Tibial nerve (tissue), 4 donors: Measurements from ENCODE around the gene ANKRD28. TPM values are rescaled to one million over a fixed set of nuclear protein-coding genes. Genes with fewer than 3 reads are reported as not detected.

Source experiments
- DNase-seq, 2 donors: peaks; one replicate each; pipeline ENCODE4 v3.0.0-alpha.2; 2019; ENCODE audit warnings: low spot score in 2 of 2
- H3K27ac ChIP-seq, 4 donors: fragments of 200-600 bp; sonication (generic) in 3 of 4; one replicate each; pipeline ENCODE4 v1.5.1; 2017 to 2019; ENCODE audit warnings: mild to moderate bottlenecking in 1 of 4
- H3K27me3 ChIP-seq, 2 donors: fragments of 200-600 bp; sonication (generic) in 1 of 2; one replicate each; pipeline versions ENCODE4 v1.5.1 to v1.6.0; 2017 to 2019
- H3K36me3 ChIP-seq, 3 donors: fragments of 200-600 bp; sonication (generic); one replicate each; pipeline ENCODE4 v1.5.1; 2018 to 2019
- H3K4me1 ChIP-seq, 4 donors: fragments of 200-600 bp; sonication (generic) in 3 of 4; one replicate each; pipeline ENCODE4 v1.5.1; 2017 to 2019
- H3K4me3 ChIP-seq, 4 donors: fragments of 200-600 bp; sonication (generic) in 3 of 4; one replicate each; pipeline ENCODE4 v1.5.1; 2017 to 2019; ENCODE audit warnings: mild to moderate bottlenecking in 1 of 4, moderate library complexity in 1 of 4
- H3K9me3 ChIP-seq, 4 donors: fragments of 200-600 bp; sonication (generic) in 3 of 4; one replicate each; pipeline ENCODE4 v1.5.1; 2017 to 2019
- EP300 ChIP-seq, 2 donors: sonication (generic); formaldehyde crosslinking; IDR thresholded peaks; one replicate each; pipeline ENCODE4 v1.6.1; 2017; ENCODE audit warnings: antibody characterized with exemption in 2 of 2, mild to moderate bottlenecking in 1 of 2
- POLR2A ChIP-seq, 2 donors: fragments of 450-650 bp; IDR thresholded peaks; one replicate each; pipeline ENCODE4 v1.6.1; 2017; ENCODE audit warnings: antibody characterized with exemption in 2 of 2, mild to moderate bottlenecking in 2 of 2, moderate library complexity in 2 of 2
- WGBS, 2 donors: methylation state at CpG; one replicate each; pipeline ENCODE4 v1.1.5; 2018; 5-methylcytosine and 5-hydroxymethylcytosine counted together
- total RNA-seq, 4 donors: library from RNA; depleted of rRNA; stranded (reverse); fragments of >200 nt; gene quantifications; one replicate each; pipeline ENCODE4 v1.1.0, GENCODE V29; 2016
- TF ChIP-seq, protein P1 (sequence below), 5 experiments: fragments of 200-600 bp in 3 of 5; fragments of 450-650 bp in 2 of 5; sonication (generic) in 3 of 5; IDR thresholded peaks; one replicate each; pipeline ENCODE4 v1.5.1; 2016 to 2019; ENCODE audit warnings: antibody characterized with exemption in 5 of 5, mild to moderate bottlenecking in 3 of 5, moderate library complexity in 2 of 5

ANKRD28 gene
- total RNA-seq, 4 donors from 2014 or later: 78.3 to 93.6 (median 81.0) TPM

DNA sequence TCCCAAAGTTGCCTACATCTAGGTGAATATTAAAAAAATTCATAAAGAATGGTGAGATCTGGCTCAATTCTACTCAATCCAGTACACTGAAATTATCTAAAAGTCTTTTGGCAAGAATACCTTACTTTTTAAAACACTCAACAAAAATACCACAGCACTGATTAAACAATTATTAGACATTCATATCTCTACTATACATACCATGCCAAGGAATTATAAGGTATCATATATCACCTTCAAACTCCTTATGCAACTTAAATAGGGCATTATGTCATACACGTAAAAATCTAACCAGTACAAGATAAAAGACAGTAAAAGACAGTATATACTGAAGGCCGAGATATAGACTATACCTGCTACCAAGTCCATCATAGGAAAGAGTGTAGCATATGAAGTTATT lies 6.1 kb upstream of the ANKRD28 start:
- Histone ChIP-seq H3K27ac (no peak overlapping the region), H3K4me1 (peaks cover 0 to 11% (median 7%) of the 10 kb centered on the region in 4 donors), H3K36me3 (no peaks in the 10 kb centered on the region), H3K4me3 (no peak overlapping the region), H3K9me3 (no peaks in the 10 kb centered on the region), H3K27me3 (no peaks in the 10 kb centered on the region)
- 87 to 92% methylated on average over 2 of the region's 2 CpGs for WGBS, 2 donors
- no peak for DNase-seq
- TF ChIP-seq POLR2A (IDR thresholded peaks at IDR 0.05): no peak
- TF ChIP-seq EP300 (IDR thresholded peaks at IDR 0.05): no peak
- TF ChIP-seq, protein P1, sequence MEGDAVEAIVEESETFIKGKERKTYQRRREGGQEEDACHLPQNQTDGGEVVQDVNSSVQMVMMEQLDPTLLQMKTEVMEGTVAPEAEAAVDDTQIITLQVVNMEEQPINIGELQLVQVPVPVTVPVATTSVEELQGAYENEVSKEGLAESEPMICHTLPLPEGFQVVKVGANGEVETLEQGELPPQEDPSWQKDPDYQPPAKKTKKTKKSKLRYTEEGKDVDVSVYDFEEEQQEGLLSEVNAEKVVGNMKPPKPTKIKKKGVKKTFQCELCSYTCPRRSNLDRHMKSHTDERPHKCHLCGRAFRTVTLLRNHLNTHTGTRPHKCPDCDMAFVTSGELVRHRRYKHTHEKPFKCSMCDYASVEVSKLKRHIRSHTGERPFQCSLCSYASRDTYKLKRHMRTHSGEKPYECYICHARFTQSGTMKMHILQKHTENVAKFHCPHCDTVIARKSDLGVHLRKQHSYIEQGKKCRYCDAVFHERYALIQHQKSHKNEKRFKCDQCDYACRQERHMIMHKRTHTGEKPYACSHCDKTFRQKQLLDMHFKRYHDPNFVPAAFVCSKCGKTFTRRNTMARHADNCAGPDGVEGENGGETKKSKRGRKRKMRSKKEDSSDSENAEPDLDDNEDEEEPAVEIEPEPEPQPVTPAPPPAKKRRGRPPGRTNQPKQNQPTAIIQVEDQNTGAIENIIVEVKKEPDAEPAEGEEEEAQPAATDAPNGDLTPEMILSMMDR (IDR thresholded peaks at IDR 0.05): no peak

DNA sequence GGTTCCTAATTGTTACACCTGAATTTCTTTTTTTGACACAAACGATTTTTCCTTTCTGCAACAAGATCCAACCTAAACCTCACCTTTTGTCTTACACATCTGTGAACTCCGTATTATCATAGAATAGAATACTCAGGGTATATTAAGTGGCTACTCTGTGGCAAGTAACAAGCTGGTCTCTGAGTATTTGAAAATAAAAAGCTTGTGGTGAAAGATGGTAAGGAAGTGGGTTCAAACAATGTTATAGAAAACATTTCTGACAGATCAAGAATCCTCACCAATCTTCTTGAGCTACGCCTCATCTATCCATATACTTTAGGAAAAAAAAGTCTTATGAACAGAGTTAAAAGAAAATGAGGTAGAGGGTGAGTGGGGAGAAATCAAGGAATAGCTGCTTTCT lies 3.5 kb upstream of the ANKRD28 start:
- DNase-seq: no peak
- WGBS, 2 donors: 78 to 91% methylated on average over 3 of the region's 3 CpGs
- H3K4me1 ChIP-seq: peaks cover 0 to 21% (median 16%) of the 10 kb centered on the region in 4 donors
- no peaks in the 10 kb centered on the region for H3K9me3 ChIP-seq
- no peaks in the 10 kb centered on the region for H3K27me3 ChIP-seq
- TF ChIP-seq EP300 (IDR thresholded peaks at IDR 0.05): no peak
- no peak for TF ChIP-seq POLR2A (IDR thresholded peaks at IDR 0.05)
- no peak overlapping the region for H3K27ac ChIP-seq
- no peaks in the 10 kb centered on the region for H3K36me3 ChIP-seq
- no peak overlapping the region for H3K4me3 ChIP-seq

DNA sequence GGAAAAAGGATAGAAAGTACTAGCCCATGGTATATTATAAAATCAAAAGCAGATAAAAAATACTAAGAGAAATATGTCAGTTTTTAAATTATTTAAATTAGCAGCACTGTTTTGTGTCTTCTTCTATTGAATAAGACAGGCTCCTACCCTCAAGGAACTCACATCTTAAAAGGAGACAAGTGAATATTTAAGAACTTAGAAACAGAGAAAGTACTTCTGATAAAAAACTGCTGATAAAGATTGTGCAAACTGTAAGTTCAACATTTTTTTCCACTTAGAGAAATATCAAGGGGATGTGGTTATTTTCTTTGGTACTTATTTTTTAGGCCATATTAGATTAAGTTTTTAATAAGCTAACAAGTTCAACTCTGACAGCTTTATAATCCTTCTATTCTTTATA lies 3.0 kb upstream of the ANKRD28 start:
- H3K9me3 ChIP-seq: no peaks in the 10 kb centered on the region
- H3K27me3 ChIP-seq: no peaks in the 10 kb centered on the region
- no peaks in the 10 kb centered on the region for H3K36me3 ChIP-seq
- H3K4me1 ChIP-seq: peaks cover 0 to 26% (median 15%) of the 10 kb centered on the region in 4 donors
- H3K4me3 ChIP-seq: no peak overlapping the region
- TF ChIP-seq, protein P1 (IDR thresholded peaks at IDR 0.05): no peak
- no peak for TF ChIP-seq POLR2A (IDR thresholded peaks at IDR 0.05)
- TF ChIP-seq EP300 (IDR thresholded peaks at IDR 0.05): no peak
- DNase-seq: no peak
- peak overlapping the region in 1 of 4 donors; percentile 46 for H3K27ac ChIP-seq

DNA sequence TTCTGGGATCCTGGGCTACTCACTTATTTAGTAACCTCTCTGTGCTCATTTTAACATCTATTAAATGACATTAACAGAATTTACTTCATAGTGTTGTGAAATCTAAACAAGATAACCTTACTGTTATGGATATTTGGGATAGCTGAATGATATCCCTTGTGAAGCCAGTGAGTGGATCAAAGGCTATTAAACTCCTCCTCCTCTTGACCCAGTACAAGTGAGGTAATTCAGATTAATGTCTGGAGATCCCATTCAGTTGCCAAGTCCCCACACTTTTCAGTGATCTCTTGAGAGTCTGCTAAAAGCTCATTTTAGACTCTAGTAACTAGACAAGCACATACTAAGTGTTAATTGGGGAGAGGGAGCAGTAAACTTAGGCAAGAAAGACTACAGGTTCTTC lies 2.5 kb upstream of the ANKRD28 start:
- Histone ChIP-seq H3K9me3 (no peaks in the 10 kb centered on the region), H3K4me3 (no peak overlapping the region), H3K27me3 (no peaks in the 10 kb centered on the region), H3K36me3 (no peaks in the 10 kb centered on the region), H3K27ac (peak overlapping the region in 1 of 4 donors; percentile 46), H3K4me1 (peaks cover 0 to 31% (median 15%) of the 10 kb centered on the region in 4 donors)
- TF ChIP-seq EP300 (IDR thresholded peaks at IDR 0.05): no peak
- TF ChIP-seq, protein P1 (IDR thresholded peaks at IDR 0.05): no peak
- no peak for TF ChIP-seq POLR2A (IDR thresholded peaks at IDR 0.05)
- no peak for DNase-seq

DNA sequence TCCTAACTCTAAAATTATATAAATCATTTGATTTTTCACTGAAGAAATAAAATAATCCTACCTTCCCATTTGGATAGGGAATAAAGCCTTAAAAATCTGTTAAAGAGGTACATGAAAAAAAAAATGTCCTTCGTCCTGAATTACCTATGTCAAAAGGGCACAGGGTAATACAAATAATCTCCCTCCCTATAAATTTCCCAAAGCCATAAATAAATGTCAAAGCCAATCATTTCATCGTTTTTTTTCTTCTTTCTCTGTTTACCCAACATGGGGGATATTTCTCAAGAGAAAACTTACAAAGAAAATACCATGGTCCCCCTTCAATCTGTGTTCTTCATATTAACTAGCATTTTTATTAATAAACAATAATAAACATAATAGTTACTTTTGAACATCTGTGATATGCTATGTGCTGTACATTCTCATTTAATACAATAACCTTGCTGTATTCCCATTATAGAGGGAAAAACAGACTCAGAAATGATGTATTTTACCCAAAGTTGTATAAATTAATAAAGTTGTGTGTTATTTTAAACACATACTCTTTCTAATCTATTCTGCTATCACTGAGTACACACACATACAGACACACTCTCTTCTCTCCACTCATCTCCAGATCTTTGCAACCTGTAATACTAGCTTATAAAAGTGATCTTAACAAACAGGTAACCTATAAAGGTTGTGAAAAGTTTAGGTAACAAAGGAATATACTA lies 910 bp upstream of the ANKRD28 start:
- Histone ChIP-seq H3K9me3 (no peaks in the 10 kb centered on the region), H3K27me3 (no peaks in the 10 kb centered on the region), H3K27ac (peak overlapping the region in 3 of 4 donors; percentile 76 to 93 (median 91)), H3K4me3 (no peak overlapping the region), H3K36me3 (no peaks in the 10 kb centered on the region), H3K4me1 (peaks cover 0 to 47% (median 16%) of the 10 kb centered on the region in 4 donors)
- 39 to 41% methylated on average over 2 of the region's 2 CpGs for WGBS, 2 donors
- DNase-seq: no peak
- TF ChIP-seq POLR2A (IDR thresholded peaks at IDR 0.05): no peak
- no peak for TF ChIP-seq EP300 (IDR thresholded peaks at IDR 0.05)
- TF ChIP-seq, protein P1 (IDR thresholded peaks at IDR 0.05): no peak
